Right lobe of liver (tissue), 6 donors: Measurements from ENCODE around the gene MYH9. TPM values are rescaled to one million over a fixed set of nuclear protein-coding genes. Genes with fewer than 3 reads are reported as not detected.

ENCODE experiments used
- ATAC-seq, 4 donors: fragments of 200-7000 bp; cut with Tn5 transposase; one replicate each; pipeline ENCODE4 v1.9.1; 2020; ENCODE audit warnings: mild to moderate bottlenecking in 4 of 4, moderate library complexity in 4 of 4
- DNase-seq, 3 donors: peaks; one replicate each; pipeline ENCODE4 v3.0.0-alpha.2; 2020
- H3K27ac ChIP-seq, 3 donors: fragments of 200-600 bp; one replicate each; pipeline ENCODE4 v1.8.0; 2022
- H3K27me3 ChIP-seq, 2 donors: fragments of 200-600 bp; one replicate each; pipeline ENCODE4 v1.8.0; 2022
- H3K36me3 ChIP-seq, 4 donors: fragments of 200-600 bp; sonication (generic) in 1 of 4; one replicate each; pipeline versions ENCODE4 v1.5.1 to v1.8.0; 2017 to 2022; ENCODE audit warnings: control low read depth in 1 of 4
- H3K4me1 ChIP-seq, 4 donors: fragments of 200-600 bp; sonication (generic) in 1 of 4; one replicate each; pipeline versions ENCODE4 v1.5.1 to v1.8.0; 2017 to 2022; ENCODE audit warnings: control low read depth in 1 of 4
- H3K4me3 ChIP-seq, 3 donors: fragments of 200-600 bp; one replicate each; pipeline ENCODE4 v1.8.0; 2022
- H3K9me3 ChIP-seq, 4 donors: fragments of 200-600 bp; sonication (generic) in 1 of 4; one replicate each; pipeline versions ENCODE4 v1.5.1 to v1.8.0; 2017 to 2022; ENCODE audit warnings: control low read depth in 1 of 4
- POLR2A ChIP-seq: fragments of 450-650 bp; IDR thresholded peaks from one replicate; pipeline ENCODE4 v1.6.1; 2017; ENCODE audit warnings: antibody characterized with exemption, mild to moderate bottlenecking
- WGBS: methylation state at CpG from one replicate; pipeline ENCODE4 v1.1.6; 2018; ENCODE audit warnings: low coverage, low lambda C conversion rate; ENCODE audit not compliant: insufficient coverage; ENCODE audit errors: missing lambda C conversion rate; 5-methylcytosine and 5-hydroxymethylcytosine counted together
- intact Hi-C, 2 donors: fragments of 100-400 bp; cut with DNase I; formaldehyde crosslinking; loops; one replicate each; pipeline versions ENCODE4 v1.11.2 to v1.14.1; 2022
- total RNA-seq, 6 experiments: library from RNA; depleted of rRNA in 2 of 6; stranded (reverse); fragments of >200 nt in 2 of 6; fragmentation: NEBNext Ultra II Directional in 3 of 6; extraction: Animal tissue kit (Norgen Biotek cat#: 25700) in 3 of 6; gene quantifications; one replicate each; pipeline versions ENCODE4 v1.1.0 to v1.2.4, GENCODE V29; 2016 to 2023
- TF ChIP-seq, protein P1 (sequence below), 4 donors: fragments of 200-600 bp in 3 of 4; fragments of 450-650 bp in 1 of 4; IDR thresholded peaks; one replicate each; pipeline versions ENCODE4 v1.5.1 to v1.8.0; 2016 to 2022; ENCODE audit warnings: antibody characterized with exemption in 4 of 4, mild to moderate bottlenecking in 2 of 4
- donor health status: DM: no; HTN: yes; CAD: no.
- donor health status: DM: no; HTN: no; CAD: no.
- donor health status: DM: no; HTN: no; CAD: no.
- donor health status: DM: no; HTN: yes; CAD: no.
- donor health status: DM: no; HTN: yes; CAD: no.

Gene MYH9
- total RNA-seq, 6 experiments from 2014 or later = 168 to 435 (median 222) TPM

DNA sequence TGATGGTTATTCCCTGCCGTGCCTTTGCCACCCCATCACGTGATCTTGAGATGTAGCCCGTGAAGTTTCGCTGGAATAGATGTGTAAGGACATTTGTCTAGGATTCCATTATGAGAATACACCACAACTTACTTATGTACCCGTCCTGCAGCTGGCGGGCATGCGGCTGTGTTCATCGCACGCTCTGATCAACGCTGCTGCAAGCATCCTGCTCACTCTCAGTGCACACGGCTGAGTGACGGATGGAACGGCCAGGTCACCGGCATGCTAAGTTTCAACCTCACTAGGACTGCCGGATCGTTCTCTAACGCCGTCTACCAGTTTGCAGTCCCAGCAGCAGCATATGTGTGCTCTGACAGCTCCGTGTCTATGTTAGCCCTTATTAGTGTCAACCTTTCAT, 90.2 kb downstream of the MYH9 start:
- DNase-seq (no peak), ATAC-seq (no peak)
- H3K4me3 ChIP-seq = no peak overlapping the region
- H3K27ac ChIP-seq = no peak overlapping the region
- no peaks in the 10 kb centered on the region for H3K27me3 ChIP-seq
- no peak for TF ChIP-seq POLR2A
- TF ChIP-seq, protein P1, sequence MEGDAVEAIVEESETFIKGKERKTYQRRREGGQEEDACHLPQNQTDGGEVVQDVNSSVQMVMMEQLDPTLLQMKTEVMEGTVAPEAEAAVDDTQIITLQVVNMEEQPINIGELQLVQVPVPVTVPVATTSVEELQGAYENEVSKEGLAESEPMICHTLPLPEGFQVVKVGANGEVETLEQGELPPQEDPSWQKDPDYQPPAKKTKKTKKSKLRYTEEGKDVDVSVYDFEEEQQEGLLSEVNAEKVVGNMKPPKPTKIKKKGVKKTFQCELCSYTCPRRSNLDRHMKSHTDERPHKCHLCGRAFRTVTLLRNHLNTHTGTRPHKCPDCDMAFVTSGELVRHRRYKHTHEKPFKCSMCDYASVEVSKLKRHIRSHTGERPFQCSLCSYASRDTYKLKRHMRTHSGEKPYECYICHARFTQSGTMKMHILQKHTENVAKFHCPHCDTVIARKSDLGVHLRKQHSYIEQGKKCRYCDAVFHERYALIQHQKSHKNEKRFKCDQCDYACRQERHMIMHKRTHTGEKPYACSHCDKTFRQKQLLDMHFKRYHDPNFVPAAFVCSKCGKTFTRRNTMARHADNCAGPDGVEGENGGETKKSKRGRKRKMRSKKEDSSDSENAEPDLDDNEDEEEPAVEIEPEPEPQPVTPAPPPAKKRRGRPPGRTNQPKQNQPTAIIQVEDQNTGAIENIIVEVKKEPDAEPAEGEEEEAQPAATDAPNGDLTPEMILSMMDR (IDR thresholded peaks at IDR 0.05) = no peak
- intact Hi-C loops = loop anchor here in 1 of 2 donors (5.0 kb wide), 1 partner anchor 175 kb away; no protein-coding TSS in a partner anchor
- 92% methylated on average over 10 of the region's 19 CpGs for WGBS
- no peaks in the 10 kb centered on the region for H3K9me3 ChIP-seq
- H3K36me3 ChIP-seq = peaks cover 49 to 100% (median 80%) of the 10 kb centered on the region in 4 donors
- H3K4me1 ChIP-seq = peaks cover 0 to 14% (median 6%) of the 10 kb centered on the region in 4 donors

DNA sequence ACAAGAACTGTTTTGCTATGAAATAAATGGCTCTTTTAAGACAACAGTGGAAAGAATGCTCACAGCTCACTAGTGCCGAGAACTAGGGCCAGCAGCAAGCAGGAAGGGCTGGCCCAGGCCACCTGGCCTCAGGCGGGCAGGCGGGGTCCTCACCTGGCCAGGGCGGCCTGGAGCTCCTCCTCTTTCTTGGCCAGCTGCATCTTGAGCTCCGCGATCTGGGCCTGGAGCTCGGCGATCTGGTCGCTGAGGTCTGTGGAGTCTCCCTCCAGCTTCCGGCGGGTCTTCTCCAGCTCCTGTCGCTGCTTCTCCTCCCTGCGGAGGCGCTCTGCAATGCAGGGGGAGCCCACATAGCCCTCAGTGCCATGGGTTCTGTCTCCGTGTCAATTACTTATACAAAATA, 91.1 kb downstream of the MYH9 start:
- Histone ChIP-seq H3K9me3 (no peaks in the 10 kb centered on the region), H3K27me3 (no peaks in the 10 kb centered on the region), H3K36me3 (peaks cover 42 to 100% (median 80%) of the 10 kb centered on the region in 4 donors), H3K27ac (no peak overlapping the region), H3K4me1 (peaks cover 0 to 14% (median 6%) of the 10 kb centered on the region in 4 donors), H3K4me3 (no peak overlapping the region)
- intact Hi-C loops = loop anchor here in 1 of 2 donors (5.0 kb wide), 1 partner anchor 176 kb away; no protein-coding TSS in a partner anchor
- DNase-seq (no peak), ATAC-seq (no peak)
- no CpG with 5 or more reads among the region's 15 CpGs for WGBS
- TF ChIP-seq, protein P1 (IDR thresholded peaks at IDR 0.05) = no peak
- no peak for TF ChIP-seq POLR2A

DNA sequence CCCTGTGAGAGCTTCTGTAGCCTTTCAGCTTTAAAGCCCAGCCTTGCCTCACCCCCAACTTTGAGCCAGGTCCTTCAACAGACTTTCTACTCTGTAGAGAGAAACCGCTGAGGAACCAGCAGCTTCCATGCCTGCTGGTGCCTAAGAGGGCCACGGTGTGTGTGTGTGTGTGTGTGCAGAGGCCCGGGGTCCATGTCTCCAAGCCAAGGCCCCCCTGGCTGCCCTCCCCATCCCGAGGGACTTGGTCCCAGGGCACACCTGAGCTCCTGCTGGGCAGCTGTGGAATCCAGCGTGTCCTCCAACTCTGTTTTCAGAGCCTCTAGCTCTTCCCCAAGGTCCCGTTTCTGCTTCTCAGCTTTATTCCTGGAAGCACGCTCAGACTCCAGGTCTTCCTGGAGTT, 92.5 kb downstream of the MYH9 start:
- no peaks in the 10 kb centered on the region for H3K27me3 ChIP-seq
- H3K27ac ChIP-seq = no peak overlapping the region
- H3K9me3 ChIP-seq = no peaks in the 10 kb centered on the region
- H3K4me1 ChIP-seq = peaks cover 0 to 14% (median 6%) of the 10 kb centered on the region in 4 donors
- no peak overlapping the region for H3K4me3 ChIP-seq
- WGBS = no CpG with 5 or more reads among the region's 7 CpGs
- DNase-seq (peak in 1 of 3 donors; percentile 40), ATAC-seq (no peak)
- H3K36me3 ChIP-seq = peaks cover 33 to 87% (median 74%) of the 10 kb centered on the region in 4 donors
- TF ChIP-seq POLR2A = no peak
- TF ChIP-seq, protein P1 (IDR thresholded peaks at IDR 0.05) = no peak
- intact Hi-C loops = loop anchor here in 1 of 2 donors (5.0 kb wide), 1 partner anchor 177 kb away; no protein-coding TSS in a partner anchor

DNA sequence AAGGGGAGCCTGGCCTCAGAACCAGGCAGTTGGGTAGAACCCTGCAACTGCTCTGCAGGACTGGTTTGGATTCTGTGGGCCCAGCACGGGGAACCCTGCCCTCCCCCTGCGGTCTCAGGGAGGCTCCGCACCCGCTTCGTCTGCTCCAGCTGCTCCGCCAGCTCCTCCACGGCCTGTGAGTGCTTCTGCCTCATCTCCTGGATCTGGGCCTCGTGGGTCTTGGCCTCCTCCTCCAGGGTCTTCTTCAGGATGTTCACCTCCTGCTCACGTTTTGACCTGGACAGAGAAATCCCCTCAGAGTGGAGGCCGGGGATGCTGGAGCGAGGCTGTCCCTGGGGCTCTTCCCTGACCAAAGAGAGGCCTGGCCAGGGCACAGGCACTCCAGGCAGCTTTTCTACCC, 93.0 kb downstream of the MYH9 start:
- Histone ChIP-seq H3K27me3 (no peaks in the 10 kb centered on the region), H3K4me1 (peaks cover 0 to 14% (median 5%) of the 10 kb centered on the region in 4 donors), H3K36me3 (peaks cover 31 to 85% (median 71%) of the 10 kb centered on the region in 4 donors), H3K27ac (no peak overlapping the region), H3K9me3 (no peaks in the 10 kb centered on the region), H3K4me3 (no peak overlapping the region)
- 89% methylated on average over 3 of the region's 11 CpGs for WGBS
- TF ChIP-seq POLR2A = no peak
- TF ChIP-seq, protein P1 (IDR thresholded peaks at IDR 0.05) = no peak
- intact Hi-C loops = loop anchor here in 1 of 2 donors (5.0 kb wide), 1 partner anchor 178 kb away; no protein-coding TSS in a partner anchor
- peak in 1 of 3 donors; percentile 49 for DNase-seq
- no peak for ATAC-seq
